ENCODE results near the gene MAP4. TPM values are rescaled to one million over a fixed set of nuclear protein-coding genes. Genes with fewer than 3 reads are reported as not detected.

Gene MAP4
- total RNA-seq, 1 experiment from 2014 or later, result 150 TPM

- no TSS peak for BruUV-seq (replicated peaks)
- H3K36me3 Mint-ChIP-seq (ENCODE audit: insufficient read depth, unreplicated experiment), result peaks cover 40% of the 10 kb centered on the region
- peak; percentile 49 for TF ChIP-seq CTCF (IDR thresholded peaks at IDR 0.05; ENCODE audit: unreplicated experiment)
- peak; percentile 88 for DNase-seq
- CTCF ChIA-PET, result interaction anchor here (0.6 to 2.4 kb wide), 8 partner anchors 13 to 789 kb away, joined by 3 to 20 read pairs (median 4); no protein-coding TSS in a partner anchor
- no peaks in the 10 kb centered on the region for H3K27me3 Mint-ChIP-seq (ENCODE audit: unreplicated experiment)
- peak overlapping the region; percentile 84 for H3K4me3 Mint-ChIP-seq (ENCODE audit: low read depth, unreplicated experiment)
- peak overlapping the region; percentile 1 for H3K27ac Mint-ChIP-seq (ENCODE audit: unreplicated experiment)
- intact Hi-C loops (cut with micrococcal nuclease; ENCODE audit: unreplicated experiment), result no loop called here
- no peaks in the 10 kb centered on the region for H3K9me3 Mint-ChIP-seq (ENCODE audit: low read depth, unreplicated experiment)
- peaks cover 10% of the 10 kb centered on the region for H3K4me1 Mint-ChIP-seq (ENCODE audit: low read depth, unreplicated experiment)
These were observed 191.4 kb downstream of the MAP4 start for GRCh38 chr3:47824541-47825473.

GRCh38 chr3:47817609-47818008, 198.6 kb downstream of the MAP4 start:
- no peaks in the 10 kb centered on the region for H3K36me3 Mint-ChIP-seq (ENCODE audit: insufficient read depth, unreplicated experiment)
- no peak for TF ChIP-seq CTCF (IDR thresholded peaks at IDR 0.05; ENCODE audit: unreplicated experiment)
- CTCF ChIA-PET, result no interaction called here
- H3K4me1 Mint-ChIP-seq (ENCODE audit: low read depth, unreplicated experiment), result no peaks in the 10 kb centered on the region
- no peaks in the 10 kb centered on the region for H3K27me3 Mint-ChIP-seq (ENCODE audit: unreplicated experiment)
- no peak overlapping the region for H3K4me3 Mint-ChIP-seq (ENCODE audit: low read depth, unreplicated experiment)
- H3K9me3 Mint-ChIP-seq (ENCODE audit: low read depth, unreplicated experiment), result no peaks in the 10 kb centered on the region
- no TSS peak for BruUV-seq (replicated peaks)
- H3K27ac Mint-ChIP-seq (ENCODE audit: unreplicated experiment), result no peak overlapping the region
- no peak for DNase-seq
- intact Hi-C loops (cut with micrococcal nuclease; ENCODE audit: unreplicated experiment), result no loop called here

- Mint-ChIP-seq H3K27me3 (ENCODE audit: unreplicated experiment) (no peaks in the 10 kb centered on the region), H3K27ac (ENCODE audit: unreplicated experiment) (no peak overlapping the region), H3K9me3 (ENCODE audit: low read depth, unreplicated experiment) (no peaks in the 10 kb centered on the region), H3K4me3 (ENCODE audit: low read depth, unreplicated experiment) (no peak overlapping the region), H3K4me1 (ENCODE audit: low read depth, unreplicated experiment) (no peaks in the 10 kb centered on the region), H3K36me3 (ENCODE audit: insufficient read depth, unreplicated experiment) (peaks cover 16% of the 10 kb centered on the region)
- no TSS peak for BruUV-seq (replicated peaks)
- CTCF ChIA-PET, result interaction anchor here (0.7 kb wide), 1 partner anchor 428 kb away, joined by 4 read pairs; no protein-coding TSS in a partner anchor
- DNase-seq, result no peak
- intact Hi-C loops (cut with micrococcal nuclease; ENCODE audit: unreplicated experiment), result no loop called here
- no peak for TF ChIP-seq CTCF (IDR thresholded peaks at IDR 0.05; ENCODE audit: unreplicated experiment)
These were observed 202.6 kb downstream of the MAP4 start for GRCh38 chr3:47813551-47814177.

- Mint-ChIP-seq H3K27me3 (ENCODE audit: unreplicated experiment) (no peaks in the 10 kb centered on the region), H3K36me3 (ENCODE audit: insufficient read depth, unreplicated experiment) (peaks cover 42% of the 10 kb centered on the region), H3K4me1 (ENCODE audit: low read depth, unreplicated experiment) (peaks cover 9% of the 10 kb centered on the region), H3K9me3 (ENCODE audit: low read depth, unreplicated experiment) (no peaks in the 10 kb centered on the region), H3K27ac (ENCODE audit: unreplicated experiment) (no peak overlapping the region), H3K4me3 (ENCODE audit: low read depth, unreplicated experiment) (no peak overlapping the region)
- BruUV-seq (replicated peaks), result no TSS peak
- DNase-seq, result no peak
- CTCF ChIA-PET, result interaction anchor here (0.6 kb wide), 1 partner anchor 1939 kb away, joined by 5 read pairs; no protein-coding TSS in a partner anchor
- no peak for TF ChIP-seq CTCF (IDR thresholded peaks at IDR 0.05; ENCODE audit: unreplicated experiment)
- intact Hi-C loops (cut with micrococcal nuclease; ENCODE audit: unreplicated experiment), result no loop called here
These were observed 211.6 kb downstream of the MAP4 start for GRCh38 chr3:47804577-47804976.

Data from Calu3 (cell line).